OCI-LY3 (cell line): ENCODE measurements around the gene DCTN3.

Experiments
- H2AFZ ChIP-seq: fragments of 200-600, 300-600 bp; shearing (Covaris generic); 2 replicates; pipeline ENCODE4 v1.6.0; 2014; ENCODE audit warnings: antibody characterized with exemption, low read depth, low read length
- H3K27ac ChIP-seq: fragments of 200-600, 300-600 bp; sonication (generic); 2 replicates; pipeline ENCODE4 v1.5.1; 2014; ENCODE audit warnings: mild to moderate bottlenecking, low read length, moderate library complexity, mixed read lengths
- H3K27me3 ChIP-seq: fragments of 200-600, 300-600 bp; sonication (generic); 2 replicates; pipeline ENCODE4 v1.6.1; 2014; ENCODE audit warnings: low read depth, low read length, mixed read lengths
- H3K36me3 ChIP-seq: fragments of 200-600, 300-600 bp; sonication (generic); replicated peaks from 2 replicates; pipeline ENCODE3; 2014; ENCODE audit warnings: low read depth, low read length, mixed read lengths
- H3K4me1 ChIP-seq: fragments of 300-600, 200-600 bp; sonication (generic); 2 replicates; pipeline ENCODE4 v1.6.1; 2014; ENCODE audit warnings: low read length, mixed read lengths
- H3K4me2 ChIP-seq: fragments of 200-600, 300-600 bp; sonication (generic); 2 replicates; pipeline ENCODE4 v1.6.1; 2014; ENCODE audit warnings: low read length, mixed read lengths
- H3K4me3 ChIP-seq: fragments of 300-600, 200-600 bp; sonication (generic); 2 replicates; pipeline ENCODE4 v1.5.1; 2014; ENCODE audit warnings: antibody characterized with exemption, mild to moderate bottlenecking, low read length, moderate library complexity
- H3K79me2 ChIP-seq: fragments of 300-600, 200-600 bp; shearing (Covaris generic); 2 replicates; pipeline ENCODE4 v1.6.1; 2014; ENCODE audit warnings: mild to moderate bottlenecking, low read length, mixed read lengths
- H3K9ac ChIP-seq: fragments of 300-600, 200-600 bp; shearing (Covaris generic); 2 replicates; pipeline ENCODE4 v1.6.0; 2014; ENCODE audit warnings: mild to moderate bottlenecking, low read length, moderate library complexity
- H3K9me3 ChIP-seq: fragments of 200-600, 300-600 bp; shearing (Covaris generic); 2 replicates; pipeline ENCODE4 v1.6.1; 2014; ENCODE audit warnings: low read length, mixed read lengths; ENCODE audit not compliant: insufficient read depth
- H4K20me1 ChIP-seq: fragments of 200-600, 300-600 bp; sonication (generic); 2 replicates; pipeline ENCODE4 v1.6.1; 2016; ENCODE audit warnings: low read length, mixed read lengths; ENCODE audit not compliant: insufficient read depth
- EZH2phosphoT487 ChIP-seq: fragments of 200-600 bp; shearing (Covaris generic); IDR thresholded peaks from 2 replicates; pipeline ENCODE4 v1.6.1; 2018; ENCODE audit warnings: antibody characterized with exemption, mixed run types, low read depth
- TF ChIP-seq, protein P1 (sequence below): fragments of 200-600, 300-600 bp; sonication (generic); IDR thresholded peaks from 2 replicates; pipeline ENCODE4 v1.5.1; 2014; ENCODE audit warnings: antibody characterized with exemption, low read length, low read depth

Gene DCTN3

DNA sequence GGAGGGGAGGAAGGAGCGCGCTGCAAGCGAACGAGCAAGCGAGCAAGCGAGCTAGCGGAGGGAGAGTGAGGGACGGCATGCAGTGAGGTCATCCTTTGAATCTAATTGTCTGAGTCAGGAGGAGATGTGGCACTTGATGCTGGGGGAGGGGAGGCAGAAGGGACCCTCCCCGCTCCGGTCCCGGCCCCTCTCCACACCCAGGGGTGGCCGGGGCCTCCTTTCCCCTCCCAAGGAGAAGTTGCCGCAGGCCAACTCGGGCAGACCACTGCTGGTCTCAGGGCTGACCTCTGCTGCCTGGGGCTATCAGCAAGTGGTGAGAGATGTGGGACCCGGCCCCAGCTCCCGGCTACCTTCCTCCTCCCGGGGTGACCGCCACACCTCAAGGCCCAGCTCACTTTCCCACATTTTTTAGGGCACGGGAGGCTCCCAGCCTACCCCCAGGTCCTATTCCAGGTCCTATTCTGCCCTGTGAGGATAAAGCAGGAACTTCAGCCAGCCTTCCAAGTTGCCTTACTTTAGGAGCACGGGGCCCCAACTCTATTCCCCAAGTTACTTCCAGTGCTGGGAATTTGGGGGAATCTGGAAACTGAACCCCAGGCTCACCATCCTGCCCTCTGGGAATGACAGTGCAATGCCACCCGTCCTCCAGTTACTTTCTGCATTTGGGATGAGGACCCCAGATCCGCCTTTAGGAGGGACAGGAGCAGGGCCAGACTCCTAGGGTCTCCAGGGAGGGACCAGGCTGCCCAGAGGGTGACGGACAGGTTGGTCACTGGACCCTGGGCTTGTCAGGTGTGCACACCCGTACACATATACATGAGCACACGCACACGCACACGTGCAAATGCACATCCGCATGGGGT, 41.8 kb downstream of the DCTN3 start:
- Histone ChIP-seq H3K4me1 (peaks cover 16% of the 10 kb centered on the region), H3K4me2 (no peak overlapping the region), H3K9ac (no peak overlapping the region), H2AFZ (no peak overlapping the region), H3K27me3 (no peaks in the 10 kb centered on the region), H4K20me1 (no peaks in the 10 kb centered on the region), H3K4me3 (no peak overlapping the region), H3K36me3 (no peaks in the 10 kb centered on the region), H3K79me2 (no peaks in the 10 kb centered on the region), H3K9me3 (no peaks in the 10 kb centered on the region), H3K27ac (no peak overlapping the region)
- TF ChIP-seq EZH2phosphoT487: no peak
- TF ChIP-seq, protein P1, sequence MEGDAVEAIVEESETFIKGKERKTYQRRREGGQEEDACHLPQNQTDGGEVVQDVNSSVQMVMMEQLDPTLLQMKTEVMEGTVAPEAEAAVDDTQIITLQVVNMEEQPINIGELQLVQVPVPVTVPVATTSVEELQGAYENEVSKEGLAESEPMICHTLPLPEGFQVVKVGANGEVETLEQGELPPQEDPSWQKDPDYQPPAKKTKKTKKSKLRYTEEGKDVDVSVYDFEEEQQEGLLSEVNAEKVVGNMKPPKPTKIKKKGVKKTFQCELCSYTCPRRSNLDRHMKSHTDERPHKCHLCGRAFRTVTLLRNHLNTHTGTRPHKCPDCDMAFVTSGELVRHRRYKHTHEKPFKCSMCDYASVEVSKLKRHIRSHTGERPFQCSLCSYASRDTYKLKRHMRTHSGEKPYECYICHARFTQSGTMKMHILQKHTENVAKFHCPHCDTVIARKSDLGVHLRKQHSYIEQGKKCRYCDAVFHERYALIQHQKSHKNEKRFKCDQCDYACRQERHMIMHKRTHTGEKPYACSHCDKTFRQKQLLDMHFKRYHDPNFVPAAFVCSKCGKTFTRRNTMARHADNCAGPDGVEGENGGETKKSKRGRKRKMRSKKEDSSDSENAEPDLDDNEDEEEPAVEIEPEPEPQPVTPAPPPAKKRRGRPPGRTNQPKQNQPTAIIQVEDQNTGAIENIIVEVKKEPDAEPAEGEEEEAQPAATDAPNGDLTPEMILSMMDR: no peak

DNA sequence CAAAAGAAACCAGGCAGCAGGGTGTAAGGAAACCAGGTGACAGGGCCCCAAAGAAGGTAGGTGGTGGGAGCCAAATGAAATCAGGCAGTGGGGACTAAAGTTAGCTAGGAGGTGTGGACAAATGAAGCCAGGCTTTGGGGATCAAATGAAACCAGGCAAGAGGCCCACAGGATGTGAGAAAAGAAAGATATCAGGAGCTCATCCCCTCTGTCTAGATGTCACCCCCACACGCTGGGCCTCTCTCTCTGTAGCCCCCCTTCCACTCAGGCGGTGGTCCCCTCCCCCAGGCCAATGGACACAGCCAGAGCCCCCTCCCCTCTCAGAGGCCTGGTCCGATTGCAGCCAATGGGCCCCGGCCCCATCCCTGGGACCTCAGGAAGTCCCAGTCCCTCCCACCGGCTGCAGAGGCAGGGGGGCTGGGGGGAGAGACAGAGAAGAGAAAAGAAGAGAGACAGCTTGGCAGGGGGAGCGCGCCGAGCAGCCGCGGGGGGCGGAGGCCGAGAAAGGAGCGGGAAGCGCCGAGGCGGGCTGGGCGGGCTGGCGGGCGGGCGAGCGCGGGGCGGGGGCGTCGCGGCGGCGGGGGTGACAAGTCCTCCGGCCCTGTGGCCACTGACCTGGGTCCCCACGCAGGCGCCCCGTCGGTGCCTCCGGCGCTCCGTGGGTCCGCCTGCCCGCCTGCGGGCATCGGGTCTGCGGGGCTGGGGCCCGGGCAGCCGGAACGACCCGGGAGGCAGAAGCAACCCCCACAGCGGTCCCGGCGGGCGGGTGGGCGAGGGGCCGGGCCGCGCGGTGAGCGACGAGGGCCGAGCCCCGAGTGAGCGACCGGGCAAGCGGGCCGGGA, 42.7 kb downstream of the DCTN3 start:
- H3K27ac ChIP-seq: no peak overlapping the region
- H3K4me1 ChIP-seq: peaks cover 16% of the 10 kb centered on the region
- H3K4me2 ChIP-seq: no peak overlapping the region
- H2AFZ ChIP-seq: no peak overlapping the region
- H3K36me3 ChIP-seq: no peaks in the 10 kb centered on the region
- no peak overlapping the region for H3K9ac ChIP-seq
- TF ChIP-seq EZH2phosphoT487: no peak
- TF ChIP-seq, protein P1: no peak
- H4K20me1 ChIP-seq: no peaks in the 10 kb centered on the region
- H3K9me3 ChIP-seq: no peaks in the 10 kb centered on the region
- H3K79me2 ChIP-seq: no peaks in the 10 kb centered on the region
- no peak overlapping the region for H3K4me3 ChIP-seq
- H3K27me3 ChIP-seq: no peaks in the 10 kb centered on the region

DNA sequence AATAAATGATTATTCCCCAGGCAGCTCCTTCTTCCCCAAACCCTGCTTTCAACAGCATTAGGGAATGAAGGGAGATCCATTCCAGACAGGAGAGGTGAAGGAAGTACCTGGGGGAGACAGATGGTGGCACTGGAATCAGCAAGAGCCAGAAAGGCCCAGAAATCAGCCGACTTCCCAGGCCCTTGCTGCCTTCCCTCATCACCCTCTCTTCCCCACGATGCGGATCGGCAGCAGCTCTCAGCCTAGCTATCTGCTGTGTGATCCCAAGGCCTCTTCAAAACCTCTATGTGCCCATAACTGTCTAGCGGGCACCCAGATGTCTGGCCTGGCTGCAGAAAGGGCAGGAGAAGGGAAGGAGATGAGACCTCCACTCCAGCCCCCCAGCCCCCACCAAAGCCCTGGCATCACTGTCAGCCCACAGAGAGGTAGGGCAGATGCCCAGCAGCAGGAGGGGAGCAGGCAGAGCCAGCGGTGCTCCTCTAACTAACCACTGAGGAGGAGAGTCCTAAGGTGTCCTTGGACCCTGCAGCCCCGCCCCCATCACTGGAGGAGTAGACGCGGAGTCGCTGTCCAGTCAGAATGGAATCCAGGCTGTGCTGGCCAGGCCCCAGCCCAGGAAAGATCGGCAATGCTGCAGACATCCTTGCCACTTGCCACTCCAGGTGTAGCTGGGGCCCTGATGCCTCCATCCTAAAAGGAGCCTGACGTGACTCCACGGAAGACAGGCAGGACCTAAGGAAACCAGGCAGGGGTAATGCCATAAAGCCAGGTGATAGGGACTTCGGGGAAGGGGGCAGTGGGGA, 43.5 kb downstream of the DCTN3 start:
- H3K9me3 ChIP-seq: no peaks in the 10 kb centered on the region
- no peak overlapping the region for H3K4me2 ChIP-seq
- no peak overlapping the region for H3K9ac ChIP-seq
- no peaks in the 10 kb centered on the region for H3K79me2 ChIP-seq
- no peak overlapping the region for H2AFZ ChIP-seq
- H3K4me1 ChIP-seq: peaks cover 16% of the 10 kb centered on the region
- H3K36me3 ChIP-seq: no peaks in the 10 kb centered on the region
- H3K4me3 ChIP-seq: no peak overlapping the region
- no peak overlapping the region for H3K27ac ChIP-seq
- no peaks in the 10 kb centered on the region for H3K27me3 ChIP-seq
- no peak for TF ChIP-seq EZH2phosphoT487
- TF ChIP-seq, protein P1: no peak
- no peaks in the 10 kb centered on the region for H4K20me1 ChIP-seq
